ENCODE data around the gene ING3. TPM values are rescaled to one million over a fixed set of nuclear protein-coding genes. Genes with fewer than 3 reads are reported as not detected.

The ING3 gene
- total RNA-seq, 1 experiment from 2014 or later: 16.1 TPM

DNA sequence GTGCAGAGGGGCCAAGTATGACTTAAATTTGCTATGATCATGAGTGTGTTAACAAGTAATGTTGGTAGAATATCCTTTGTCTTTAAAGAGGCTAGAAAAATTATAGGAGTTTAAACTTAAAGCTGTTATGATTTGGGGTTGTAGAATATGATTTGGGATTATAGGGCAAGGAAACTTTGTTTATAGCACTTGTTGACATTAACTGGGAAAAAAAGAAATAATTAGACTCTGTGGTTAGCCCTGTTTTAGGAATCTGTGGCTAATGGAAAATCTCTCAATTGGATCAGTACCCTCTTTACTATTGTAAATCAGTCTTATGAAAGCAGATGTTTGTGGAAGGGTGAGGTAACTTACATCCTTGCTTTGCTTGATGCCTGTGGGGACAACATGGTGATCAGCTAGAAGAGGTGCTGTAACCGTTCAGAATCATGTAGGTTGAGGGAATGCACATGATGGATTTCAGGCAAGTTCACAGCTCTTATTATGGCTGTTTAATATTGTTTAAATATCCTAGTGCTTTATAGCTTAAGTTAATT, 11.1 kb downstream of the ING3 start:
- no peaks in the 10 kb centered on the region for H3K4me1 ChIP-seq (ENCODE audit: insufficient read depth, low read length, poor library complexity, severe bottlenecking)
- intact Hi-C loops (cut with micrococcal nuclease; ENCODE audit: unreplicated experiment): no loop called here
- no peak overlapping the region for H3K27ac ChIP-seq (ENCODE audit: low read depth, low read length, poor library complexity, severe bottlenecking)
- no peaks in the 10 kb centered on the region for H3K9me3 ChIP-seq (ENCODE audit: low read depth, low read length, poor library complexity, severe bottlenecking)
- no peak for DNase-seq (ENCODE audit: low spot score)
- no peaks in the 10 kb centered on the region for H3K27me3 ChIP-seq (replicated peaks; ENCODE audit: insufficient read depth, low read depth, low read length, poor library complexity)
- ChIA-PET POLR2A (ENCODE audit: low non-redundant PET) (no interaction called here), CTCF (no interaction called here)
- no TSS peak for BruUV-seq (replicated peaks)
- TF ChIP-seq, protein P1, sequence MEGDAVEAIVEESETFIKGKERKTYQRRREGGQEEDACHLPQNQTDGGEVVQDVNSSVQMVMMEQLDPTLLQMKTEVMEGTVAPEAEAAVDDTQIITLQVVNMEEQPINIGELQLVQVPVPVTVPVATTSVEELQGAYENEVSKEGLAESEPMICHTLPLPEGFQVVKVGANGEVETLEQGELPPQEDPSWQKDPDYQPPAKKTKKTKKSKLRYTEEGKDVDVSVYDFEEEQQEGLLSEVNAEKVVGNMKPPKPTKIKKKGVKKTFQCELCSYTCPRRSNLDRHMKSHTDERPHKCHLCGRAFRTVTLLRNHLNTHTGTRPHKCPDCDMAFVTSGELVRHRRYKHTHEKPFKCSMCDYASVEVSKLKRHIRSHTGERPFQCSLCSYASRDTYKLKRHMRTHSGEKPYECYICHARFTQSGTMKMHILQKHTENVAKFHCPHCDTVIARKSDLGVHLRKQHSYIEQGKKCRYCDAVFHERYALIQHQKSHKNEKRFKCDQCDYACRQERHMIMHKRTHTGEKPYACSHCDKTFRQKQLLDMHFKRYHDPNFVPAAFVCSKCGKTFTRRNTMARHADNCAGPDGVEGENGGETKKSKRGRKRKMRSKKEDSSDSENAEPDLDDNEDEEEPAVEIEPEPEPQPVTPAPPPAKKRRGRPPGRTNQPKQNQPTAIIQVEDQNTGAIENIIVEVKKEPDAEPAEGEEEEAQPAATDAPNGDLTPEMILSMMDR (conservative IDR thresholded peaks at IDR 0.05; ENCODE audit: low read depth, low read length): no peak
- no peak for TF ChIP-seq EZH2 (IDR thresholded peaks at IDR 0.05; ENCODE audit: borderline replicate concordance, low read depth, low read length, poor library complexity, severe bottlenecking)
- H3K4me3 ChIP-seq (ENCODE audit: low read depth, low read length, poor library complexity, severe bottlenecking): no peak overlapping the region
- H3K36me3 ChIP-seq (ENCODE audit: insufficient read depth, low read length, poor library complexity, severe bottlenecking): peaks cover 7% of the 10 kb centered on the region

DNA sequence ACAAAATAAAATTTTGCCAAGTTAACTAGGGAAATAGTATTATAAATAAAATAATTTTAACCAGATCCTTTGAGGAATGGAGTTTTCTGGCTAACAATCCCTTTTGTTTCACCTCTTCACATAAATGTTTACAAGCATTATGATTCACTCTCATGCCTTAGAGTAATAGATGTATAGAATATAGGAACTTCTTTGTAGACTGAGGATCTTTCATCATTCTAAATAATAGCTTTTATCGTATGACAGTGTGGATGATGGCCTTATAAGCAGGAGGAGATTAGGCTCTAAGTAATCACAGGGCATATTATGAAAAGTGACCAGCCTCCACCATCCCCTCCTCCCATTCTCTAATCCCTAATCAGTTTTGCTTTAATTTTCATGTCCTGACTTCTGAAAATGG, 13.5 kb downstream of the ING3 start:
- Histone ChIP-seq H3K4me3 (ENCODE audit: low read depth, low read length, poor library complexity, severe bottlenecking) (no peak overlapping the region), H3K36me3 (ENCODE audit: insufficient read depth, low read length, poor library complexity, severe bottlenecking) (peaks cover 19% of the 10 kb centered on the region), H3K9me3 (ENCODE audit: low read depth, low read length, poor library complexity, severe bottlenecking) (no peaks in the 10 kb centered on the region), H3K27ac (ENCODE audit: low read depth, low read length, poor library complexity, severe bottlenecking) (no peak overlapping the region), H3K4me1 (ENCODE audit: insufficient read depth, low read length, poor library complexity, severe bottlenecking) (no peaks in the 10 kb centered on the region), H3K27me3 (replicated peaks; ENCODE audit: insufficient read depth, low read depth, low read length, poor library complexity) (no peaks in the 10 kb centered on the region)
- TF ChIP-seq, protein P1 (conservative IDR thresholded peaks at IDR 0.05; ENCODE audit: low read depth, low read length): no peak
- no peak for TF ChIP-seq EZH2 (IDR thresholded peaks at IDR 0.05; ENCODE audit: borderline replicate concordance, low read depth, low read length, poor library complexity, severe bottlenecking)
- CTCF ChIA-PET: no interaction called here
- POLR2A ChIA-PET (ENCODE audit: low non-redundant PET): no interaction called here
- DNase-seq (ENCODE audit: low spot score): no peak
- intact Hi-C loops (cut with micrococcal nuclease; ENCODE audit: unreplicated experiment): no loop called here
- no TSS peak for BruUV-seq (replicated peaks)

DNA sequence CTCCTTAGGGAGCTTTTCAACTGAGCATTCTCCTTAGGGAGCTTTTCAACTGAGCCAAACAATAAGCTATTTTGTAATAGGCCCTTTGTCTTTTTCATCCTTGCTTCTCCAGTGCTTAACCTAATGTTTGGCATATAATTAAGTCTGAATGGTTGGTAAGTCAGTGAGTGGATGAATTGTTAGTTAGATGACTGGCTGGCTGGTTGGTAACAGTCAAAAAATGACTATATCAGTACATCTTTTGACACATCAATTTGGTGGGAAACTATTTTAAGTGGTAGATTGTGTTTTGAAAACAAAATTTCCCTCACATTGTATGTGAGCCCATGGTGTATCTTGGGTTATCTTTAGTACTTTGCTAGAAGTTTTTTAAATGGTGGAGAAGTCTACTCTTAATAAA, 16.4 kb downstream of the ING3 start:
- H3K4me3 ChIP-seq (ENCODE audit: low read depth, low read length, poor library complexity, severe bottlenecking): no peak overlapping the region
- no peaks in the 10 kb centered on the region for H3K27me3 ChIP-seq (replicated peaks; ENCODE audit: insufficient read depth, low read depth, low read length, poor library complexity)
- no peak overlapping the region for H3K27ac ChIP-seq (ENCODE audit: low read depth, low read length, poor library complexity, severe bottlenecking)
- no peaks in the 10 kb centered on the region for H3K9me3 ChIP-seq (ENCODE audit: low read depth, low read length, poor library complexity, severe bottlenecking)
- TF ChIP-seq, protein P1 (conservative IDR thresholded peaks at IDR 0.05; ENCODE audit: low read depth, low read length): no peak
- TF ChIP-seq EZH2 (IDR thresholded peaks at IDR 0.05; ENCODE audit: borderline replicate concordance, low read depth, low read length, poor library complexity, severe bottlenecking): no peak
- H3K4me1 ChIP-seq (ENCODE audit: insufficient read depth, low read length, poor library complexity, severe bottlenecking): no peaks in the 10 kb centered on the region
- ChIA-PET POLR2A (ENCODE audit: low non-redundant PET) (no interaction called here), CTCF (no interaction called here)
- peaks cover 34% of the 10 kb centered on the region for H3K36me3 ChIP-seq (ENCODE audit: insufficient read depth, low read length, poor library complexity, severe bottlenecking)
- no TSS peak for BruUV-seq (replicated peaks)
- no peak for DNase-seq (ENCODE audit: low spot score)
- intact Hi-C loops (cut with micrococcal nuclease; ENCODE audit: unreplicated experiment): no loop called here
